Measurements from ENCODE around the gene IQCE.
"Not testable (repeated sequence)": the region's sequence is repeated elsewhere in the genome, so short reads cannot be mapped to it uniquely, and the experiment has no call there.

IQCE gene

DNA sequence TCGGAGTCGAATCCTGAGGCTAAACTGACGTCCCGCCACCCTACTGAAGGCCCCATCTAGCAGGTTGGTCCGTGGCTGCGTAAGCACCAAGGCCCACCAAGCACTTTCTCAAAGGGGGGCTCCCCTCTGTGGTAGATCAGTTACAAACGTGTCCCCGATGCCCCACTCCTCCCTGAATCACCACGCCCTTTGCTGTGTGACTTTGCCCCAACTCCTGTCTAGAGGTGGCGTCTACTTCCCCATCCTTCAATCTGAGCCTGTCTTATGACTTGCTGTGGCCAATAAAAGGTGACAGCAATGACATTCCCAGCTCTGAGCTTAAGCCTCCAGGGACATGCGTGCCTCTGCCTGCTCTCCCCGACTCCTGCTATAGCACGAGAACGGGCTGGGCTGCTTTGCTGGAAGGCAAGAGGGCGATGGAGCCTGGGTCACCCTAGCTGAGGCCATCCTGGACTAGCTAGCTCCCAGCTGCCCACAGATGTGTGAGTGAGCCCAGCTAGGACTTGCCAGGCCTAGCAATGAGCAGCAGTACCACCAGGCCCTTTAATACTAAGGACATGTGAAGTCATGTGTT lies 26.5 kb upstream of the IQCE start:
- not testable (repeated sequence) for DNase-seq (ENCODE audit: low read depth in 3 of 3, low spot score in 1 of 3)

DNA sequence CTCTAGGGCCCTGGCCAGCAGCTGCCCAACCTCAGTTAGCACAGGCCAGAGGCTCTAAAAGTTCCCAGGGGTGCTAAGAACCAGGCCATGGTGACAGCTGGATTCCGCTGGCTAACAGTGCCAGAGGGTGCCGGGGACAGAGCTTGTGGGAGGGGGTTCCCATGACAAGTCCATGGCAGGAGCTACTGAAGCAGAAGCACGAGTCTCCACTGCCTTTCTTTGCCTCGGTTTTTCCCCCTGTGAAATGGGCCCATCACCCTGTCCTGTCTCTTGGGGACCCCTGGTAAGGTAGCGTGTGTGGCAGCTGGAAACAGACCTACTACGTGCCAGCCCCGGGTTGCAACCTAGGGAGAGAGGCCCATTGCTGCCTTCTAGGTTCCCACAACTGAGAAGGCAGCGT lies 26.0 kb upstream of the IQCE start:
- not testable (repeated sequence) for DNase-seq (ENCODE audit: low read depth in 3 of 3, low spot score in 1 of 3)

DNA sequence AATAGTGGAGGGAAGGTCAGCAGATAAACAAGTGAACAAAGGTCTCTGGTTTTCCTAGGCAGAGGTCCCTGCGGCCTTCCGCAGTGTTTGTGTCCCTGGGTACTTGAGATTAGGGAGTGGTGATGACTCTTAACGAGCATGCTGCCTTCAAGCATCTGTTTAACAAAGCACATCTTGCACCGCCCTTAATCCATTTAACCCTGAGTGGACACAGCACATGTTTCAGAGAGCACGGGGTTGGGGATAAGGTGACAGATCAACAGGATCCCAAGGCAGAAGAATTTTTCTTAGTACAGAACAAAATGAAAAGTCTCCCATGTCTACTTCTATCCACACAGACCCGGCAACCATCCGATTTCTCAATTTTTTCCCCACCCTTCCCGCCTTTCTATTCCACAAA lies 25.2 kb upstream of the IQCE start:
- DNase-seq (ENCODE audit: low read depth in 3 of 3, low spot score in 1 of 3): not testable (repeated sequence)

DNA sequence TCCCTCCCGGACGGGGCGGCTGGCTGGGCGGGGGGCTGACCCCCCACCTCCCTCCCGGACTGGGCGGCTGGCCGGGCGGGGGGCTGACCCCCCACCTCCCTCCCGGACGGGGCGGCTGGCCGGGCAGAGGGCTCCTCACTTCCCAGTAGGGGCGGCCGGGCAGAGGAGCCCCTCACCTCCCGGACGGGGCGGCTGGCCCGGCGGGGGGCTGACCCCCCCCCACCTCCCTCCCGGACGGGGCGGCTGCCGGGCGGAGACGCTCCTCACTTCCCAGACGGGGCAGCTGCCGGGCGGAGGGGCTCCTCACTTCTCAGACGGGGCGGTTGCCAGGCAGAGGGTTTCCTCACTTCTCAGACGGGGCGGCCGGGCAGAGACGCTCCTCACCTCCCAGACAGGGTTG lies 24.6 kb upstream of the IQCE start:
- DNase-seq (ENCODE audit: low read depth in 3 of 3, low spot score in 1 of 3): not testable (repeated sequence)

DNA sequence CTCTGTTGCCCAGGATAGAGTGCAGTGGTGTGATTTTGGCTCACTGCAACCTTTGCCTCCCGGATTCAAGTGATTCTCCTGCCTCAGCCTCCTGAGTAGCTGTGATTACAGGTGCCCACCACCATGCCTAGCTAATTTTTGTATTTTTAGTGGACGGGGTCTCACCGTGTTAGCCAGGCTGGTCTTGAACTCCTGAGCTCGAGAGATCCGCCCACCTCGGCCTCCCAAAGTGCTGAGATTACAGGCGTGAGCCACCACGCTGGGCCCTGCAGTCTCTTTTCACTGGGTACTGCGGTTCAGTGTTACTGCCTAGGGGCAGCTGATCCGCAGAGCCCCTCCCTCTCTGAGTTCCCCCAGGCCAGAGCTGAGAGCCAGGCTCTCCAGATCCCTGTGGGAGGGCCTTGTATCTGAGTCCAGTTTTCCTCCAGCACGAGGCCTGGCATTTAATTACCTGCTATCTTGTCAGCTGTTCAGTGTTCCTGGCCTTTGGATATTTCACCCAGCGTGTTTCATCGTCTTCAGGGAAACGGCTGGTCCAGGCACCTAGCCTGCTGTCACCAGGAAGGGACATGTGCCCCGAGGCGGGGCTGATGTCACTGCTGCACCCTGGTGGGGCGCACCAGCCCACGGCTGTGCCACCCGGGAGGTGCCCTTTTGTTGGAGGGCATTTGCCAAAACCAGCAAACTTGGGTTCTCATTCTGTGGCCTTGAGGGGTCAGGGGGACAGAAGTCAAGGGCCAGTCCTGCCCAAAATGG lies 22.7 kb upstream of the IQCE start:
- not testable (repeated sequence) for DNase-seq (ENCODE audit: low read depth in 3 of 3, low spot score in 1 of 3)

DNA sequence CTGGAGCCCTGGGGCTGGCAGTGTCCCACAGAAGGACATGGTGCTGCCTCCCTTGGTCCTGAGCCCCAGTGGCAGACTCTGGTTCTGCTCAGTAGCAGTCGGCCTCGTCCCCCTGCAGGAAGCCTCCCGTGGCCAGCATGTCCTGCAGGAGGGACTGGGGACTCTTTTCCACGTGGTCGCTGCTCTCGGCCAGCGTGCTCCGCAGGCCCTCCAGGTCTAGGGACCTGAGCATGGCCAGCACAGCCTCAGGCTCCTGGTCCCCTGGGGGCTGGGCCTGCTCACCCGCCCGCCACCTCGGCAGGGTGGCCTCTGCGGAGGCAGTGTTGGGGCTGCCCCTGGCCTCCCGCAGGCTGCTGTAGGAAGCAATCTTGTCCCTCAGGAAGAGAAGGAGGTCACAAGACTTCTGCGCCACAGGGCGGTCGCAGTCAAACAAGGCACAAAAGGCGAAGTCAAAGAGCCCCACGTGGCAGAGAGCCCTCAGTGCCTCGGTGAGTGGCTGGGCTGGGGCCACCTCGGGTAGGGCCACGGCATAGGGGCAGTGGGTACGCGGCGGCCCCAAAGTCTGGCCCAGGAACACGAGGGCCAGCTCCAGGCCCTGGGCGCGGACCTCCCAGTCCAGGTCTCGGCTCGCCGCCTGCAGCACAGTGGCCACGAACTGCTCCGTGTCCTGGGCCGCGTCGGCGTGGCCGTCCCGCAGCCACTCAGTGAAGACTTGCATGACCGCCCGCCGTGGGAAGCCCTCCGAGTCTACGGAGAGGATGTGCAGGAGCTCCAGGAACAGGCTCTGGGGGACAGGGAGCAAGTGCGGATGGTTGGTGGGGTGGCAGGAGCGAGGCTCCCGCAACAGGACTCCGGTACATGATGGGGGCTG lies 20.6 kb upstream of the IQCE start:
- DNase-seq (ENCODE audit: low read depth in 3 of 3, low spot score in 1 of 3): no peak

DNA sequence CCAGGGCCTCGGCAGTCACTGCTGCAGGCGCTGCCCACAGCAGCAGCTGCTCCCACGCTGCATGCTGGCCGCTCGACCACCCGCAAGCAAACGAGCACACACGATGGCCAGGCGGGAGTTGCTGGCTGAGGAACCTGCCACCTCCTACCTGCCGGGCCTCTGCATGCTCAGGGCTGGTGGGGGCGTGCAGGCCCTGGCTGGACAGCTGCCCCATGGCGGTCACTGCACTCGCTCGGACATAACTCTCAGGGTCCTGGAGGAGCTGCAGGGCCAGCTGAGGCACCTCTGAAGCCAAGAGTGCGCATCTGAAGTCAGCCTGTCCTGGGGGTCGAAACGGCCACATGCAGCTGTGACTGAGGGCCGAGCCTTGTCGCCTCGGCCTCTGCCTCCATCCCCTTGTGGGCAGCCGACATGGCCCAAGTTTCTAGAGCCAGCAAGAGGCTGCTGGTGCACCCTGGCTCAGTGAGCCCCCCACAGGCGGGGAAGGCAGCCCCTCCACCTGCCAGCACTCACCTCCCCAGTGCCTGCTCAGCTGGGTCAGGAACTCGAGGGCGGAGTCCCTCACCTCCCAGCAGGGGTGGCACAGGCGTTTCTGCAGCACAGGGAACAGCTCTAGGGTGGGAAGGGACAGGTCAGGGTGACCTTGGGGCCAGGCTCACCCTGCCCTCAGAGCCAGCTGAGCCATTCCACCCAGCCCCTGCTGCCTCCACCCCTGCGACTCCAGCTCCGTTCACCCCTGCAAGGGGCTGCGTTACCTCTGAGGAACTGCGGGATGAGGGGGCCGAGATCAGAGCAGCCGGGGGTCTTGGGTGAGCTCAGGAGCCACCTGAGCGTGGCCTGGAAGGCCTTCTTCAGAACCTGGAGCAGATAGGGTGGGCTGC lies 19.5 kb upstream of the IQCE start:
- no peak for DNase-seq (ENCODE audit: low read depth in 3 of 3, low spot score in 1 of 3)

DNA sequence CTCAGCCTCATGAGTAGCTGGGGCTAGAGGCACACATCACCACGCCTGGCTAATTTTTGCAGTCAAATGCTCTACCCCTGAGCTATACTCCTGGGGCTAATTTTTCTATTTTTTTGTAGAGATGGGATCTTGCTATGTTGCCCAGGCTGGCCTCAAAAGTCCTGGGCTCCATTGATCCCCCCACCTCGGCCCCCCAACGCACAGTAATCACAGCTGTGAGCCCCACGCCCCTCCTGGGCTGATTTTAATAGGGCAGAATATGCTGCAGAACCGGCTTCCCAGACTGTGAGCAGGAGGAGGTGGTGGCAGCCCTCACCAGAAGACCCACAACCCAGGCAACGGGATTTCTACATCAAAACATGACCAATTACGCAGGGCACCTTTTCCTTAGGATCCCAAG lies 18.6 kb upstream of the IQCE start:
- DNase-seq (ENCODE audit: low read depth in 3 of 3, low spot score in 1 of 3): no peak

DNA sequence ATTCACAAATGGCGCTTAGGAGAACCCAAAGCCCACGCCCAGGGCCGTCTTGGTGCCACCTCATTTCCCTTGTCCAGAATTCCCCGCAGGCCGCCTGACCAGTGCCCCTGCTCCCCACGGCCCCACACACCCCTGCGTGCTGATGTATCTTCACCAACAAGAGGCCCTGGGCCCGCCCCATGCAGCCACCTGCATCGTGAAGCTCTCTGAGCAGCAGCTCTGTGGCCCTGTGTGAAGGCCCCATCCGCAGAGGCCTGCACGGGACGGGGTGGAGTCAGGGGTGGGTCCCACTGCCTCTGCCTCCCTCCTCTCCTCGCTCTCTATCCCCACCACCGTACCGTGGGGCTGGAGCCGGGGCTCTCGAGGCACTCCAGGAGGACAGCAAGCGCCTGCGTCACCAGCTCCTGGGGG lies 18.1 kb upstream of the IQCE start:
- DNase-seq (ENCODE audit: low read depth in 3 of 3, low spot score in 1 of 3): no peak

DNA sequence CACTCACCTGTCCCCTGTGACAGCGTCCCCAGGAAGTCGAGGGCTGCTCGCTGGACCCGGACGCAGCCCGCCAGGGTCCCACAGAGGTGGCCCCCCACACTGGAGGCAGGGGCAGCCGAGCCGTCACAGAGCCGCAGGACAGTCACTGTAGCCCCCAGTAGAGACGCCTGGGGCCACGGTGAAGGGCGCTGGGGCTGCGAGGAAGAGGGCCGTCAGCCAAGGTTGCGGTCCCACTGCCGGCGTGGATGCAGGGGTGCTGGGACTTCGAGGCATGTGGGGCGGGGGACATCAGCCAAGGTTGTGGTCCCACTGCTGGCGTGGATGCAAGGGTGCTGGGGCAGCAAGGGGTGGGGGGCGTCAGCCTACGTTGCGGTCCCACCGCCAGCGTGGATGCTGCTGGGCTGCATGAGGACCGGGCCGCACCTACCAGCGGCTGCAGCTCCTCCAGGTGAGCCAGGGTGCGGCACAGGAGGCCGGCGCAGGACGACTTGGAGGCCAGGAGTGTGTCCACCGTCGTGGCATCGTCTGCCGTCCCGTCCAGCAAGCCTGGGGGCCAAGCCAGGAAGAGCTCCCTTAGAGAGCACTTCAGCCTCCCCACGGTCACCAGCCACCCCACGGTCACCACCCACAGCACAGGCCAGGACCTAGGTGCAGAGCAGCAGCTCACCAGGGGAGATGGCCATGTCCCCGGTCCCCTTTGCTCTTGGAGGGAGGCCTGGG lies 17.3 kb upstream of the IQCE start:
- DNase-seq (ENCODE audit: low read depth in 3 of 3, low spot score in 1 of 3): no peak

DNA sequence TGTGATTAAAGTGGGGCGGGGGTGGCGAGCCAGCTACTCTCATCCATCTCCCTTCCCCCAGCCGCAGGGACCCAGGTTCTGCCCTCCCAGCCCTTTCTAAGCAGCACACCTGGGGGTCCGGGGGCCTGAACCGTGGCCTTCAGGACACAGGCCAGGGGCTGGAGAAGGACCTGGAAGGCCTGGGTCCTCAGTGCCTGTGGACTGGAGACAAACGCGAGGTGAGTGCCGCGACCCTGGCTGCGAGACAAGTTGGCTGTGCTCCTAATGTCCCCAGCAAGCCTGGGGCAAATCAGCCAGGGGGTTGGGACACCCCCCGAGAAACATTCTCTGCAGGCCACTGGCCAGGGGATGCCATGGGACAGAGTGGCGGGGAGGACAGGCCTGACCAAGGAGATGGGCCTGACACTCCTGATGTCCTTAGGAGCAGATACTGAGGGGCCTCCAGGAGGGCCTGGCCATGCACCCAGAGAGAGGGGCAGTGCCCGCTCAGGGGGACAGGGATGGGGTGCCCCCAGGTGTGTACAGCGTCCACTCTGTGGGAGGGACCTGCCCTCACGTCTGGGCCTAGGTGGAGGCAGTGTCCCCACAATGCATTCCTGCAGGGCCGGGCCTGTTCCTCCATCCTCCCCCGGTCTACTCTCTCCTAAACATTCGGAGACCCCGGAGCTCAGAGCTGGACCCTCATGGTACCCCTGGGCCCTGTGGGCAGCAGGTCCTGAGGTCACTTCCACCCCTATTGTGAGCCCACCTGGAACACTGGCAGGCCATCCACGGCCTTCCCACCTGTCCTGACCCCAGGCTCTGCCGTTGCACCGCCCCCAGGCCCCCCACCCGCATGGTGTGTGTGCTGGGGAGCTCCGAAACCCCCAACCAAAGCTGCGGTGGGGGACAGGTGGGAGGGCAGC lies 16.5 kb upstream of the IQCE start:
- DNase-seq (ENCODE audit: low read depth in 3 of 3, low spot score in 1 of 3): no peak

DNA sequence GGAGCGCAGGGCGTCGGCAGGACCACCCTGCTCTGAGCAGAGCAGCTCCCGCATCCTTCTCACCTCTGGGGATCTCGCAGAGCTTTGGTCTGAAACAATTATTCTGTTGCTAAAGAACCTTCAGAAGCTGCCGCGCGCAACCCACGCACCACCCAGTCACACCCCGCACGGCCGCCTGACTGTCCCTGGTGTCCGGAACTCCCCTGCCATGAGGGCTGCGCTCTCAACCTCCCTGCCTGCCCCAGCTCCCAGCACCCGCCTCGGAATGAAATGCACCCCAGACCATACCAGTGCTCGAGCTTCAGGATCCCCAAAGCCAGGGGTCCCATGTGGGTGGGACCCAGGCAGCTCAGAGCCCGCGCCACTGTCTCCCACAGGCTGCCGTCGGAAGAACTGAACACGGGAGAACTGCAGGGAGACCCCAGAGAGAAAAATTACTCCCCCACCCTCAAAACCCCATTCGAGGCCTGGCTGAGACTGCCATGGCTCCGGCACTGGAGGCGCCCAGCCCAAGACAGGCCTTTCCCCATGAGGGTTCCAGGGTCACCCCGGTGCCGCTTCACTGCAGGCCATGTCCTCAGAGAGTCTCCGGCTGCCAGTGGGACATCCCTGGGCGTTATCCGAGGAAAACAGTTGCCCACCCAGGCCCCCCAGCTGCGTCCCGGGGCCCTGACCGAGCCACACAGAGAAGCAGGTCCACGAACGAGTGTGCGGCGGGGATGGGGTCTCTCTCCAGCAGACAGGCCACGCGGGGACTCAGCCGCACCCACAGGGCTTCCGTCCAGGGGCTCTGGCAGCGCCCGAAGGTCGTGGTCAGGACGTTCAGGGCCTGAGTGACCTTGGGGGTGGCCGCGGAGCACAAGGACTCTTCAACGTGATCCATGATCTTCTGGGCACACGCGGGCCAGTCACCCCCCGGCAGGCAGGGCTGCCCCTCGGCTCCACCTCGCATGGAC lies 15.6 kb upstream of the IQCE start:
- DNase-seq (ENCODE audit: low read depth in 3 of 3, low spot score in 1 of 3): no peak

DNA sequence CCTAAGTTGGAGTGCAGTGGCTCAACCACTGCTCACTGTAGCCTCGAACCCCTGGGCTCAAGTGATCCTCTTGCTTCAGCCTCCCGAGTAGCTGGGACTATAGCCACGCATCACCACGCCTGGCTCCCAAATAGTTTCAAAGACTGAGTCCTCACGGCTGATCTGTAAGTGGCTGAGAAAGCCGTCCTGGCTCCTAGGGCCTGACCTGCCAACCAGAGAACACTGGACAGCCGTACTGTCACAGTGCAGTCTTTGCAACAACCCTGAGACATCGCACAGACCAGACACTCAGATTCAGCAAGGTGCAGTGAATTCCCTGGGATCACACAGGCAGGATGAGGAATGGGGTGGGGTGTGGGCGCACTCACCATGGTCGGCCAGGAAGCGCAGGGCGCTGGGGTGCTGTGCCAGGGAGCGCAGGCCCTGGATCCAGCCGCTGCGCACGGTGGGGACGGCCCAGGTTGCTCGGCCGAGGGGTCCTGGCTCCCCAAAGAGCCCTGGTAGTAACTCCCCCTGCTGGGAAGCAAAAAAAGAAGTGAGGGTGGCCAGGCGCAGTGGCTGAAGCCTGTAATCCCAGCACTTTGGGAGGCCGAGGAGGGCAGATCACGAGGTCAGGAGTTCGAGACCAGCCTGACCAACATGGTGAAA lies 14.1 kb upstream of the IQCE start:
- DNase-seq (ENCODE audit: low read depth in 3 of 3, low spot score in 1 of 3): no peak

DNA sequence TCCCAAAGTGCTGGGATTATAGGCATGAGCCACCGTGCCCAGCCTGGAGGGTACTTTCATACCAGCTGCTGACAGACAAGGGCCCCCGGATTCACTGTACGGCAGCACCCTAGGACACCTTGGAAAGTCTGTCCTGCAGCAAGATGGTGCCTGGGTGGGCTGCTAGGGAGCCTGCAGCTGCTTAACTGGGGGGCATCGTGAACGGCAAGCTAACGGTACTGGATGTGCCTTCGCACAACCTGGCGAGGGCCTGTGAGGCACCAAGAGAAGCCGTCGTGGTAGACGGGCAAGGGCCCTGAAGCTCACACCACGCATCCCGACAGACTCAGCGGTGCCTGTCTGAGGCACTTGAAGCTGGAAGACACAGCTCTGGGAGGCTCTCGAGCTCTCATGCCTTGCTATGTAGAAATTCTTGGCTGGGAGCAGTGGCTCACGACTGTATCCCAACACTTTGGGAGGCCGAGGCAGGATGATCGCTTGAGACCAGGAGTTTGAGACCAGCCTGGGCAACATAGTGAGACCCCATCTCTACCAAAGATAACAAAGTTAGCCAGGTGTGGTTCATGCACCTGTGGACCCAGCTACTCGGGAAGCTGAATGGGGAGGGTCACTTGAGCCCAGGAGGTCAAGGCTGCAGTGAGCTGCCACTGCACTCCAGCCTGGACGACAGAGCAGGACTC lies 12.9 kb upstream of the IQCE start:
- no peak for DNase-seq (ENCODE audit: low read depth in 3 of 3, low spot score in 1 of 3)

DNA sequence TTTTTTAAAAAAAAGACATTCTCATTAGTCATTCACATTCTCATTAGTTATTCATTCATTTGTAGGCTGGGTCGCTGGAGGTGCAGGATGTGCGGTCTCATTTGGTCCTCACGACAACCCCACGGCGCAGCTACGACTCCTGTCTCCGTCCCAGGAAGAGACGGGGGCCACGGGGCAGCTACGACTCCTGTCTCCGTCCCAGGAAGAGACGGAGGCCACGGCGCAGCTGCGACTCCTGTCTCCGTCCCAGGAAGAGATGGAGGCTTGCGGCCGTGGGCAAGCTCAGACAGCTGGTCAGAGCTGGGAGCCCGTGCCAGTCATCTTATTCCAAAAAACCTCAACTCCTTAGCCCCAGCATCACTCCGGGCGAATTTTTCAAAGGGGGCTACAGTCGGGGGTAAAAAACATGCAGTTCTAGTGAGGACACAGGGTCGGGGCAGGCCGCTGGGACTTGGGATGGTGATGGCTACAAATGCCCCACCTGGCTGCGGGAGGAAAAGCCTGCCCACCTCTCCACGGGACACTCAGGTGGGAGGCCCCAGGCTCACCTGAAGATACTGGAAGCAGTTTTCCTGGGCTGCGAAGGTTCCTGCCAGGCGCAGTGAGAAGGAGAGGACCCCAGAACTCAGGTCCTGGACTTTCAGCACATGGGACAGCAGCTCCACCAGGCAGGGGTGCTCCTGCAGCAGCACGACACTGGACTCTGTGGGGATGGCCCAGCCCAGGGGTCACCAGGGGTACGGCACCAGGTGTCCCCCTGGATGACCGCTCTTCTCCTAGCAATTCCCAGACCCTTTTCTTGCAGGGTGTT lies 11.8 kb upstream of the IQCE start:
- DNase-seq (ENCODE audit: low read depth in 3 of 3, low spot score in 1 of 3): no peak

DNA sequence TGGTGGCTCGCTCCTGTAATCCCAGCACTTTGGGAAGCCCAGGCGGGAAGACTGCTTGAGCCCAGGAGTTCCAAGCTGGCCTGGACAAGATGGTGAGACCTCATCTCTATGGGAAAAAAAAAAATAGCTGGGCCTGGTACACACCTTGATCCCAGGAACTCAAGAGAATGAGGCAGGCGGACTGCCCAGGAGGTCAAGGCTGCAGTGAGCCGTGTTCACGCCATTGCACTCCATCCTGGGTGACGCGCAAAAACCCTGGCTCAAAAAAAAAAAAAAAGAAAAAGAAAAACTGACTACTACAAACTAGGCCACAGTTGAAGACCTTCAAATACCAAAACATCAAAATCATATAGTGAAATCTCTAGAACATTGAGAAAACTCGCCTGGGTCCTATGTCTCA lies 7.4 kb upstream of the IQCE start:
- DNase-seq (ENCODE audit: low read depth in 3 of 3, low spot score in 1 of 3): no peak
